Measurements from ENCODE around the gene TESPA1. TPM values are rescaled to one million over a fixed set of nuclear protein-coding genes. Genes with fewer than 3 reads are reported as not detected.
"Not testable (repeated sequence)": the region's sequence is repeated elsewhere in the genome, so short reads cannot be mapped to it uniquely, and the experiment has no call there.

The TESPA1 gene
- total and polyA plus RNA-seq, 4 experiments from 2014 or later: 105 to 287 (median 243) TPM

DNA sequence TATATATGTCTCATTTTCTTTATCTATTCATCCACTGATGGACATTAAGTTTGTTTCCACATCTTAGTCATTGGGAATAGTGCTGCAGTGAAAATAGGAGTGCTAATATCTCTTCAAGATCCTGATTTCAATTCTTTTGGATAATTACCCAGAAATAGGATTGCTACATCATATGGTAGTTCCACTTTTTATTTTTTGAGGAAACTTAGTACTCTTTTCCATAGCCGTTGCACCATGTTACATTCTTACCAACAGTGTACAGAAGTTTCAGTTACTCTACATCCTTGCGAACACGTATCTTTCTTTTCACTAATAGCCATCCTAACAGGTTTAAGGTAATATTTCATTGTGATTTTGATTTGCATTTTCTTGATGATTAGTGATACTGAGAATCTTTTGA lies 29.8 kb downstream of the TESPA1 start:
- peaks cover 84 to 89% of the 10 kb centered on the region in 2 donors for H3K36me3 Mint-ChIP-seq
- H3K4me3 Mint-ChIP-seq: peak overlapping the region in 1 of 8 donors; percentile 6
- peak overlapping the region; percentile 9 to 88 (median 71) for H3K27ac Mint-ChIP-seq
- H3K36me3 ChIP-seq (ENCODE audit: insufficient read depth, low read length): peaks cover 47% of the 10 kb centered on the region
- H3K27me3 ChIP-seq (ENCODE audit: insufficient read depth, low read length): no peaks in the 10 kb centered on the region
- no peak overlapping the region for H3K4me3 ChIP-seq (ENCODE audit: low read length in 2 of 2)
- no peaks in the 10 kb centered on the region for H3K9me3 ChIP-seq (ENCODE audit: control insufficient read depth in 1 of 2, low read length in 2 of 2)
- DNase-seq: no peak
- ChIA-PET CTCF (ENCODE audit: partially characterized antibody) (no interaction called here), POLR2A (ENCODE audit: partially characterized antibody) (no interaction called here)
- H3K4me1 Mint-ChIP-seq: peaks cover 55 to 87% (median 73%) of the 10 kb centered on the region in 4 donors
- no peaks in the 10 kb centered on the region for H3K27me3 Mint-ChIP-seq
- H3K9me3 Mint-ChIP-seq: peaks cover 0 to 2% (median 0%) of the 10 kb centered on the region in 8 donors
- peaks cover 66% of the 10 kb centered on the region for H3K4me1 ChIP-seq (ENCODE audit: insufficient read depth, low read length)
- intact Hi-C loops (cut with micrococcal nuclease): no loop called here
- no peak overlapping the region for H3K27ac ChIP-seq (ENCODE audit: low read depth, low read length)

DNA sequence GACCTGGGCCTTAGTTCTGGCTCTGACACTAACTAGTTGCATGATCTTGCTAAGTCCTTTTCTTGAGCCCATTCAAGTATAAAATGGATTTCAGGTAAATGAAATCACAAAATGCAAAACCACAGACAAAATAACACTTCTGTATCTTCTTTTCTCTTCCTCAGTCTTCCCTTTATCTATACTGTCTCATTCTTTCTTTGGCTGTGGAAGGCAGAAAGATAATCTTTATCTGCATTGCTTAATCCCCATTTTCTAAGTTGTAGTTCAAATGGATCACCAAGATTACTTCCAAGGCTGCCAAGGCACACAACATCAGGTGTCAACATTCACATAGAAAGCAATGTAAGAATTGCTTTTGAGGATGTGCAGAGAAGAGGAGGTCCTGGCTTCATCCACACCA lies 30.3 kb downstream of the TESPA1 start:
- POLR2A ChIA-PET (ENCODE audit: partially characterized antibody): no interaction called here
- H3K27me3 ChIP-seq (ENCODE audit: insufficient read depth, low read length): no peaks in the 10 kb centered on the region
- Mint-ChIP-seq H3K4me1 (peaks cover 50 to 85% (median 69%) of the 10 kb centered on the region in 4 donors), H3K9me3 (peaks cover 0 to 2% (median 0%) of the 10 kb centered on the region in 8 donors), H3K4me3 (peak overlapping the region in 1 of 8 donors; percentile 60), H3K36me3 (peaks cover 82 to 89% of the 10 kb centered on the region in 2 donors), H3K27ac (peak overlapping the region in 6 of 7 donors; percentile 31 to 85 (median 74)), H3K27me3 (no peaks in the 10 kb centered on the region)
- CTCF ChIA-PET (ENCODE audit: partially characterized antibody): interaction anchor here (1.1 kb wide), 1 partner anchor 16 kb away, joined by 3 read pairs; no protein-coding TSS in a partner anchor
- H3K27ac ChIP-seq (ENCODE audit: low read depth, low read length): no peak overlapping the region
- intact Hi-C loops (cut with micrococcal nuclease): no loop called here
- no peak overlapping the region for H3K4me3 ChIP-seq (ENCODE audit: low read length in 2 of 2)
- H3K36me3 ChIP-seq (ENCODE audit: insufficient read depth, low read length): peaks cover 52% of the 10 kb centered on the region
- no peak for DNase-seq
- no peaks in the 10 kb centered on the region for H3K9me3 ChIP-seq (ENCODE audit: control insufficient read depth in 1 of 2, low read length in 2 of 2)
- H3K4me1 ChIP-seq (ENCODE audit: insufficient read depth, low read length): peaks cover 61% of the 10 kb centered on the region

DNA sequence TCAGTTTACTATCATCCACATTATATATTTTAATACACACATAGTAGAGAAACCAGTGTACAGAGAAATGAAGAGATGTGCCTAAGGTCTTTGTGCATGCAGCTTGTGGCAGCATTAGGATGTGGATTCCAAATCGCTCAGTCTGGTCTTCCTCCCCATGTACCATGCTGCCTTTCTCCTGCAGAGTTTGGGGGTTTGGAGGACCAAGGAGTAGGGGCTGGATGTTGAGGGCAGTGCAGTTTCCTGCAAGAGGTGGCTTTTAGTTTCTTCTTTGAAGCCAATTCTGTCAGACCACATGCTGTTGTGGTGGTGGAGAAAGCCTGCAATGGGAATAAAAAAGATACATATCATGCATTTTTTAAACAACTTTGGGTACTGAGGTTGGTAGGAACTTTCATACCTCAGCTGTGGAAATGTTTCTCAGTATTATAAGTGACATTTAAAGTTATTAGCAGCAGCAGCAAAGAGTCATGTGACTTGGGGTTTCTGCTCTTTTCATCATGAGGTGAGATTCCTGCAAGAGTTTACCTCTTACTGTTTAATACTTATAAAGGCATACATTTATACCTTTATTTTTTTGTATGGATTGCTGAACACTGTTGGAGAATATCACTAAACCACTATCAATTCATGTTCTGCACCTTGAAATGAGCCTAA lies 34.4 kb downstream of the TESPA1 start:
- Histone ChIP-seq H3K4me3 (ENCODE audit: low read length in 2 of 2) (no peak overlapping the region), H3K36me3 (ENCODE audit: insufficient read depth, low read length) (peaks cover 33% of the 10 kb centered on the region), H3K9me3 (ENCODE audit: control insufficient read depth in 1 of 2, low read length in 2 of 2) (no peaks in the 10 kb centered on the region), H3K27ac (ENCODE audit: low read depth, low read length) (no peak overlapping the region), H3K27me3 (ENCODE audit: insufficient read depth, low read length) (no peaks in the 10 kb centered on the region), H3K4me1 (ENCODE audit: insufficient read depth, low read length) (peaks cover 20% of the 10 kb centered on the region)
- Mint-ChIP-seq H3K27ac (peak overlapping the region in 5 of 7 donors; percentile 52 to 92 (median 80)), H3K4me1 (peaks cover 18 to 52% (median 35%) of the 10 kb centered on the region in 4 donors), H3K4me3 (peak overlapping the region in 1 of 8 donors; percentile 57), H3K27me3 (no peaks in the 10 kb centered on the region), H3K9me3 (peaks cover 0 to 2% (median 0%) of the 10 kb centered on the region in 8 donors), H3K36me3 (peaks cover 75 to 78% of the 10 kb centered on the region in 2 donors)
- no peak for DNase-seq
- POLR2A ChIA-PET (ENCODE audit: partially characterized antibody): interaction anchor here (0.8 kb wide), 1 partner anchor 11 kb away, joined by 3 read pairs; no protein-coding TSS in a partner anchor
- CTCF ChIA-PET (ENCODE audit: partially characterized antibody): interaction anchor here (1.0 kb wide), 1 partner anchor 13 kb away, joined by 3 read pairs; no protein-coding TSS in a partner anchor
- intact Hi-C loops (cut with micrococcal nuclease): no loop called here

DNA sequence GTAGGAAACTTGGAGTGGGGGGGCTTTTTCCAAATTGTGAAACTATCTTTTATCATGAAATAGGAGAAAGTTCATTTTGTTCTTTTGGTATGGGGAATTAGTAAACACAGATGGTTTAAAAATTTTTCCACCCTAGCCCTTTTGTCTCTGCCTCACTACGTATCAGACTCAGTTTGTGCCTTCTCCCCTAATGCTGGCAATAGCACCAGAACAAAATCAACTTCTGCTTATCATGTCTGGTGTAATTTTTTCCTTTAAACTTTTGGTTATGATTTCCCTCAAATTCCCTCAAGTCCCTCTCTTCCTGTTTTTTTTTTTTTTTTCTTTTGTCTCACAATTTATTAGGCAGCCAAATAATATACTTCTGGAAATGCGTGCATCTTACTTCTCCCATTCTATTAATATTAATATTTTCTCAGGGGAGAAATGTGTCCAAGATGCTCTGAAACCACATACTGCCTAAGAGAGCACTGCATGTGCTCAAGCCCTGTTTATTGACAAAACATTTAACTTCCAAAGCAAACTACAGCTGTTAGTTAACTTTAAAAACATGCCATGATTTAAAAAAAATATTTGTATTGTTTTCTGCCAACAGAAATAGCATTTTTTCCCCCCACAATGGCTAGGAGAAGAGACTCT lies 35.4 kb downstream of the TESPA1 start:
- intact Hi-C loops (cut with micrococcal nuclease): no loop called here
- H3K4me3 Mint-ChIP-seq: no peak overlapping the region
- CTCF ChIA-PET (ENCODE audit: partially characterized antibody): no interaction called here
- no peak for DNase-seq
- H3K27me3 Mint-ChIP-seq: no peaks in the 10 kb centered on the region
- H3K4me1 ChIP-seq (ENCODE audit: insufficient read depth, low read length): peaks cover 13% of the 10 kb centered on the region
- no peak overlapping the region for H3K27ac ChIP-seq (ENCODE audit: low read depth, low read length)
- peak overlapping the region in 2 of 7 donors; percentile 7 to 18 for H3K27ac Mint-ChIP-seq
- peaks cover 27% of the 10 kb centered on the region for H3K36me3 ChIP-seq (ENCODE audit: insufficient read depth, low read length)
- peaks cover 0 to 2% (median 0%) of the 10 kb centered on the region in 8 donors for H3K9me3 Mint-ChIP-seq
- peaks cover 67 to 68% of the 10 kb centered on the region in 2 donors for H3K36me3 Mint-ChIP-seq
- no peaks in the 10 kb centered on the region for H3K9me3 ChIP-seq (ENCODE audit: control insufficient read depth in 1 of 2, low read length in 2 of 2)
- H3K27me3 ChIP-seq (ENCODE audit: insufficient read depth, low read length): no peaks in the 10 kb centered on the region
- peaks cover 12 to 42% (median 27%) of the 10 kb centered on the region in 4 donors for H3K4me1 Mint-ChIP-seq
- POLR2A ChIA-PET (ENCODE audit: partially characterized antibody): no interaction called here
- no peak overlapping the region for H3K4me3 ChIP-seq (ENCODE audit: low read length in 2 of 2)

DNA sequence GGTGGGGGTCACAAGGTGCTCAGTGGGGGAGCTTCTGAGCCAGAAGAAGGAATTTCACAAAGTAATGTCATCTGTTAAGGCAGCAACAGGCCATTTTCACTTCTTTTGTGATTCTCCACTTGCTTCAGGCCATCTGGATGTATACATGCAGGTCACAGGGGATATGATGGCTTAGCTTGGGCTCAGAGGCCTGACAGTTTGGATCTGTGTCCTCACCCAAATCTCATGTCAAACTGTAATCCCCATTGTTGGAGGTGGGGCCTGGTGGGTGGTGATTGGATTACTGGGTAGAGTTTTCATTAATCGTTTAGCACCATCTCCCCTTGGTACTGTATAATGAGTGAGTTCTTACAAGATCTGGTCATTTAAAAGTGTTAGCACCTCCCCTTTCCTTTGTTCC lies 36.4 kb downstream of the TESPA1 start:
- no peak overlapping the region for H3K4me3 ChIP-seq (ENCODE audit: low read length in 2 of 2)
- Mint-ChIP-seq H3K4me3 (no peak overlapping the region), H3K27me3 (no peaks in the 10 kb centered on the region), H3K36me3 (peaks cover 59 to 62% of the 10 kb centered on the region in 2 donors), H3K9me3 (peaks cover 0 to 2% (median 0%) of the 10 kb centered on the region in 8 donors), H3K27ac (peak overlapping the region; percentile 23 to 83 (median 66)), H3K4me1 (peaks cover 10 to 38% (median 24%) of the 10 kb centered on the region in 4 donors)
- H3K27ac ChIP-seq (ENCODE audit: low read depth, low read length): no peak overlapping the region
- peaks cover 25% of the 10 kb centered on the region for H3K36me3 ChIP-seq (ENCODE audit: insufficient read depth, low read length)
- intact Hi-C loops (cut with micrococcal nuclease): no loop called here
- peaks cover 13% of the 10 kb centered on the region for H3K4me1 ChIP-seq (ENCODE audit: insufficient read depth, low read length)
- ChIA-PET CTCF (ENCODE audit: partially characterized antibody) (no interaction called here), POLR2A (ENCODE audit: partially characterized antibody) (no interaction called here)
- H3K9me3 ChIP-seq (ENCODE audit: control insufficient read depth in 1 of 2, low read length in 2 of 2): no peaks in the 10 kb centered on the region
- no peaks in the 10 kb centered on the region for H3K27me3 ChIP-seq (ENCODE audit: insufficient read depth, low read length)
- no peak for DNase-seq

DNA sequence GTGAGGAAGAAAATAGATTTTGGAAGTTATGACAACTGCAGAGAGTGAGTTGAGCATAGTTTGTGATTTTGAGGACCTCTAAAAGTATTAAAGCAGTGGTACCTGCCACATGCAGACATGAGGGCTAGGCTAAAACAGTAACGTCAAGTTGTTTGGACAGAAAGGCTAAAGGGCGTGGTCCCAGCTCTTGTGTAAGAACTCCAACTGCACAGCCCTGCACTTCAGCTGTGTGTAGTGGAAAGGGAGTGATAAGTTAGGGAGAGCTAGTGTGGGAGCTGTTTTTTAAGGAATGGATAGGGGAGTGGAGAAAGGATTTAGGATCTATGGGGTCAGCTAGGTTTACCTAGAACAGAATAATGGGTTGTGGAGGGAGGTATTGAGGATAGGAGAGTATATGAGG lies 39.5 kb downstream of the TESPA1 start:
- Mint-ChIP-seq H3K4me3 (no peak overlapping the region), H3K4me1 (peaks cover 3 to 14% (median 7%) of the 10 kb centered on the region in 4 donors), H3K27me3 (no peaks in the 10 kb centered on the region), H3K9me3 (no peaks in the 10 kb centered on the region), H3K36me3 (peaks cover 40 to 52% of the 10 kb centered on the region in 2 donors), H3K27ac (no peak overlapping the region)
- no peaks in the 10 kb centered on the region for H3K27me3 ChIP-seq (ENCODE audit: insufficient read depth, low read length)
- H3K4me3 ChIP-seq (ENCODE audit: low read length in 2 of 2): no peak overlapping the region
- ChIA-PET CTCF (ENCODE audit: partially characterized antibody) (no interaction called here), POLR2A (ENCODE audit: partially characterized antibody) (interaction anchor here (1.8 kb wide), 1 partner anchor 9 kb away, joined by 5 read pairs; no protein-coding TSS in a partner anchor)
- intact Hi-C loops (cut with micrococcal nuclease): no loop called here
- H3K9me3 ChIP-seq (ENCODE audit: control insufficient read depth in 1 of 2, low read length in 2 of 2): no peaks in the 10 kb centered on the region
- peaks cover 14% of the 10 kb centered on the region for H3K36me3 ChIP-seq (ENCODE audit: insufficient read depth, low read length)
- no peak overlapping the region for H3K27ac ChIP-seq (ENCODE audit: low read depth, low read length)
- no peak for DNase-seq
- peaks cover under 1% of the 10 kb centered on the region for H3K4me1 ChIP-seq (ENCODE audit: insufficient read depth, low read length)

DNA sequence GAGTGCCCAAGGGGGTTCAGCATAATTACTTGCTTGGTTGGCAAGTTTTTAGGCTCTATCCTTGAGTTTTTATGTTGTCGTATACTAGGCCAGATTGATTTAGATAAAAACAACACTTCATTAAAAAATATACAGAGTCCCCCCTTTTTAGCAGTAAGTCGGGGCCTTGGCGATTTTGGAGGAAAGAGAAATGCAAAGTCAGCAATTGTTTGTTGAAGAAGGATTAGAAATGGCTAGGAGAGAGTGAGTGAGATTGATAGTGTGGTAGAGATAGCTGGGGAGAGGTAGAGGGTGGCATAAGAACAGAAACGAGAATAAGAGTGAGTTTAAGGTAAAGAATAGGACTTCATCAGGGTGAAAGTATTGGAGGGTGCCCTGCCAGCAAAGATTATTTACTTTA lies 41.3 kb downstream of the TESPA1 start:
- H3K36me3 ChIP-seq (ENCODE audit: insufficient read depth, low read length); H3K27ac ChIP-seq (ENCODE audit: low read depth, low read length); H3K4me3 Mint-ChIP-seq; intact Hi-C loops (cut with micrococcal nuclease); H3K4me1 ChIP-seq (ENCODE audit: insufficient read depth, low read length); H3K27me3 ChIP-seq (ENCODE audit: insufficient read depth, low read length); POLR2A ChIA-PET (ENCODE audit: partially characterized antibody); H3K9me3 ChIP-seq (ENCODE audit: control insufficient read depth in 1 of 2, low read length in 2 of 2); H3K4me3 ChIP-seq (ENCODE audit: low read length in 2 of 2); H3K27ac Mint-ChIP-seq; CTCF ChIA-PET (ENCODE audit: partially characterized antibody); H3K4me1 Mint-ChIP-seq; H3K9me3 Mint-ChIP-seq; DNase-seq; H3K27me3 Mint-ChIP-seq: not testable (repeated sequence)
- peaks cover 31 to 40% of the 10 kb centered on the region in 2 donors for H3K36me3 Mint-ChIP-seq
